ENCODE results near the gene DXO. TPM values are rescaled to one million over a fixed set of nuclear protein-coding genes. Genes with fewer than 3 reads are reported as not detected.
"Not testable (repeated sequence)": the region's sequence is repeated elsewhere in the genome, so short reads cannot be mapped to it uniquely, and the experiment has no call there.

DXO gene
- 11.8 TPM for total RNA-seq
- polyA plus RNA-seq = 27.3 TPM
- long read RNA-seq, donor 1, partial matches to known transcripts = 0 of 1 reads
- long read RNA-seq, donor 1, other reads (novel, unspliced or antisense) = 0 of 1 reads
- long read RNA-seq, donor 2 = 0 reads
- long read RNA-seq, donor 3, partial matches to known transcripts = 0 of 5 reads
- long read RNA-seq, donor 3, other reads (novel, unspliced or antisense) = 0 of 5 reads
- long read RNA-seq, donor 4, partial matches to known transcripts = 0 of 2 reads
- long read RNA-seq, donor 4, other reads (novel, unspliced or antisense) = 0 of 2 reads
- long read RNA-seq, donor 5, partial matches to known transcripts = 0 of 4 reads
- long read RNA-seq, donor 5, other reads (novel, unspliced or antisense) = 0 of 4 reads
- long read RNA-seq, donor 6, partial matches to known transcripts = 23 of 24 reads
- long read RNA-seq, donor 6, other reads (novel, unspliced or antisense) = 0 of 24 reads
- long read RNA-seq, donor 7, partial matches to known transcripts = 0 of 10 reads
- long read RNA-seq, donor 7, other reads (novel, unspliced or antisense) = 5 of 10 reads
- long read RNA-seq, donor 8, partial matches to known transcripts = 0 of 2 reads
- long read RNA-seq, donor 8, other reads (novel, unspliced or antisense) = 0 of 2 reads
- long read RNA-seq, donor 9, partial matches to known transcripts = 0 of 1 reads
- long read RNA-seq, donor 9, other reads (novel, unspliced or antisense) = 0 of 1 reads
- long read RNA-seq, donor 10, partial matches to known transcripts = 0 of 4 reads
- long read RNA-seq, donor 10, other reads (novel, unspliced or antisense) = 0 of 4 reads

DNA sequence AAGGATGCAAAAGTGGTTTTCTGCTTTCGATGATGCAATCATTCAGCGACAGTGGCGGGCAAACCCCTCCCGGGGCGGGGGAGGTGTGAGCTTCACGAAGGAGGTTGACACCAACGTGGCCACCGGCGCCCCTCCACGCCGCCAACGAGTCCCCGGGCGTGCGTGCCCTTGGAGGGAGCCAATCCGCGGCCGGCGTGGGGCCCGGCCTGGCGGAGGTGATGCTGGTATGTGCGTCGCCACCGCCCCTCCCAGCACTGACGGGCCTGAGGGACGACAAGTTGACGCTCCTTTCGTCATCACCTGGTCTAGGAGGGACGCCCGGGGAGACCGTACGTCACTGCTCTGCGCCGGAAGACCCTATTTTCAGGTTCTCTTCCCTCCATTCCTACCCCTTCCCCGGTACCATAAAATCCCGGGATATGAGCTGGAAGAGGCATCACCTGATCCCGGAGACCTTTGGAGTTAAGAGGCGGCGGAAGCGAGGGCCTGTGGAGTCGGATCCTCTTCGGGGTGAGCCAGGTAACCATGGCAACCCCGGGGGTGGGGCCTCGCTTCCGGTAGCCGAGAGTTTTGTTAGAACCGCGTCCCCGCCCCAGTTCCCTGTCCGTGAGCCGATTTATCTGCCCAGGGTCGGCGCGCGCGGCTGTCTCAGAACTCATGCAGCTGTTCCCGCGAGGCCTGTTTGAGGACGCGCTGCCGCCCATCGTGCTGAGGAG is at the start of gene DXO:
Gene DXO, minus strand, starts transcription at position 146 of the 716 bp plus-strand sequence. CDS start 463 bp downstream, outside the sequence.
- WGBS = under 1% methylated on average over 62 of the region's 62 CpGs
- H3K4me1 ChIP-seq (ENCODE audit: control insufficient read depth in 2 of 2, insufficient read depth in 2 of 2, low read length in 2 of 2) = peaks cover 18 to 24% of the 10 kb centered on the region in 2 donors

GRCh38 chr6:32014547-32014946 is 42.6 kb upstream of the DXO start, which contains the start of gene C4B:
Gene C4B, plus strand, starts transcription at chr6:32014795. Its CDS starts 51 bp downstream, at chr6:32014846.
- not testable (repeated sequence) for H3K36me3 ChIP-seq (ENCODE audit: control insufficient read depth in 2 of 2, insufficient read depth in 2 of 2, low read length in 1 of 2); H3K4me3 ChIP-seq (ENCODE audit: low read length in 2 of 2); H3K27me3 ChIP-seq (ENCODE audit: control insufficient read depth in 2 of 2, insufficient read depth in 1 of 2, low read length in 1 of 2); H3K27ac ChIP-seq (ENCODE audit: low read depth in 1 of 2, low read length in 1 of 2); DNase-seq (ENCODE audit: low read depth in 6 of 9, low spot score in 9 of 9); H3K9me3 ChIP-seq (ENCODE audit: control insufficient read depth in 2 of 2, insufficient read depth in 1 of 2, low read length in 1 of 2); H3K4me1 ChIP-seq (ENCODE audit: control insufficient read depth in 2 of 2, insufficient read depth in 2 of 2, low read length in 2 of 2)
- WGBS = no CpG with 5 or more reads among the region's 6 CpGs

More for the DNA sequence above, at the start of gene DXO:
- DNase-seq (ENCODE audit: low read depth in 6 of 9, low spot score in 9 of 9) = peak; percentile 95 to 99 (median 96)
- H3K27ac ChIP-seq (ENCODE audit: low read depth in 1 of 2, low read length in 1 of 2) = peak within 1 kb of the TSS; percentile 99
- peak within 1 kb of the TSS; percentile 78 to 99 for H3K4me3 ChIP-seq (ENCODE audit: low read length in 2 of 2)
- H3K36me3 ChIP-seq (ENCODE audit: control insufficient read depth in 2 of 2, insufficient read depth in 2 of 2, low read length in 1 of 2) = peaks cover 34% of the 10 kb centered on the region in 2 donors
- H3K27me3 ChIP-seq (ENCODE audit: control insufficient read depth in 2 of 2, insufficient read depth in 1 of 2, low read length in 1 of 2) = no peaks in the 10 kb centered on the region
- peaks cover 1 to 3% of the 10 kb centered on the region in 2 donors for H3K9me3 ChIP-seq (ENCODE audit: control insufficient read depth in 2 of 2, insufficient read depth in 1 of 2, low read length in 1 of 2)

GRCh38 chr6:32013738-32014137 is 41.8 kb upstream of the DXO start:
- not testable (repeated sequence) for H3K36me3 ChIP-seq (ENCODE audit: control insufficient read depth in 2 of 2, insufficient read depth in 2 of 2, low read length in 1 of 2); H3K27me3 ChIP-seq (ENCODE audit: control insufficient read depth in 2 of 2, insufficient read depth in 1 of 2, low read length in 1 of 2); H3K4me3 ChIP-seq (ENCODE audit: low read length in 2 of 2); H3K27ac ChIP-seq (ENCODE audit: low read depth in 1 of 2, low read length in 1 of 2); H3K4me1 ChIP-seq (ENCODE audit: control insufficient read depth in 2 of 2, insufficient read depth in 2 of 2, low read length in 2 of 2); H3K9me3 ChIP-seq (ENCODE audit: control insufficient read depth in 2 of 2, insufficient read depth in 1 of 2, low read length in 1 of 2); DNase-seq (ENCODE audit: low read depth in 6 of 9, low spot score in 9 of 9)
- WGBS = no CpG with 5 or more reads among the region's 5 CpGs

DNA sequence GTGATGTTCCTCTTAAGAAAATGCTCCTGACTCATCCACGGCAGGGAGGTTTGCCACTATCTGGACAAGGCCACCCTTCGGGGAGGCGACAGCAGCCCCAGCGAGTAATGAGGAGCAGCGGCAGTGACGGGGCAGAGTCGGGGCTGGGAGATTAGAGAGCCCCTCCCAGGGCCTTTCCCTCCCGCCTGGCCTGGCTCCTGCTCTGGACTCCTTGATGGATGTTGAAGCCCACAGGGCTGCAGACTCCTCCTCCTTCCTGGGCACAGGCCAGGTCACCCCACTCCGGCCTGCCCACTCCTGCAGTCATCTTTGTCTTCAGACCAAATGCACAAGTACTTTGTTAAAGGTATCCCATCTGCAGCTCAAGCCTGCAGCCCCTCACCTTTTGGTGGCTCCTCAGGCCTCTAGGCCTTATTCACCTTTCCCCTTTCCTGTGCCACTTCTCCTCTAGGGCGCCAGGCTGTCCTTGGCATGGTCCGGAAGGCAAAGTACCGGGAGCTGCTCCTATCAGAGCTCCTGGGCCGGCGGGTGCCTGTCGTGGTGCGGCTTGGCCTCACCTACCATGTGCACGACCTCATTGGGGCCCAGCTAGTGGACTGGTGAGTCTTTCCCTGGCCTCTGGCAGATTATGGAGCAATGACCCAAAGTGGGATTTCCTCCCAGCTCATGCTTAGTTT is 41.1 kb upstream of the DXO start:
- not testable (repeated sequence) for H3K4me3 ChIP-seq (ENCODE audit: low read length in 2 of 2); H3K27me3 ChIP-seq (ENCODE audit: control insufficient read depth in 2 of 2, insufficient read depth in 1 of 2, low read length in 1 of 2); H3K4me1 ChIP-seq (ENCODE audit: control insufficient read depth in 2 of 2, insufficient read depth in 2 of 2, low read length in 2 of 2); H3K36me3 ChIP-seq (ENCODE audit: control insufficient read depth in 2 of 2, insufficient read depth in 2 of 2, low read length in 1 of 2); DNase-seq (ENCODE audit: low read depth in 6 of 9, low spot score in 9 of 9); H3K9me3 ChIP-seq (ENCODE audit: control insufficient read depth in 2 of 2, insufficient read depth in 1 of 2, low read length in 1 of 2); H3K27ac ChIP-seq (ENCODE audit: low read depth in 1 of 2, low read length in 1 of 2)
- WGBS = 97% methylated on average over 16 of the region's 17 CpGs

DNA sequence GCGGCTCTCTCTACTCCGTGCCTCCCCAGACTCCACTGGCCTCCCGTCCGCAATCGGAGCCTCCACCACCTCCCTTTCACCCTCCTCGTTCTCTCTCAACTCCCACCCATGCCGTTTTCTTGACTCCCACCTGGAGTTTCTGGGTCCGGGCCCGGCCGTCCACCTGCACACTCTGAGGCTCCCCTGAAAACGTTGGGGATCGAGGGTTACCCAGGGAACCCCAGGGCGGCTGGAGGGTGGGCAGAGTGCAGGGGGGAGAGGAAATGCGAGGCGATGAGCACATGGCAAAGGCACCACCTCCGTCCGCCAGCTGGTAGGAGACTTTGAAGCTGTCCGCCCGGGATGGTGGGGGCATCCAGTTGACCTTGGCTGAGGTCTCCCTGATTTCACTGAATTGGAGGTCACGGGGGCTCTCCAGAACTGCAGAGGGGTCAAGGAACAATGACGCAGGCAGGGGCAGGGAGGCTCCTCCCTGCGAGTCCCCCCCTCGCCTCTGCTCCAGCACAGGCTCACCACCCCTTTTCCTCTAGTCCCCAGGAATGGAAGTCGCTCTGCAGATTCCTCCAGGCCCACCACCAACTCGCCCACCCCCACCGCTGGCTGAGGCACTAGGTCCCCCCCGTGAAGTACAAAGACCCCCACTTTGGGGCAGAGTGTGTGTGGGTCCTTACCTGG is 39.1 kb upstream of the DXO start:
- not testable (repeated sequence) for DNase-seq (ENCODE audit: low read depth in 6 of 9, low spot score in 9 of 9); H3K4me3 ChIP-seq (ENCODE audit: low read length in 2 of 2); H3K27me3 ChIP-seq (ENCODE audit: control insufficient read depth in 2 of 2, insufficient read depth in 1 of 2, low read length in 1 of 2); H3K36me3 ChIP-seq (ENCODE audit: control insufficient read depth in 2 of 2, insufficient read depth in 2 of 2, low read length in 1 of 2); H3K9me3 ChIP-seq (ENCODE audit: control insufficient read depth in 2 of 2, insufficient read depth in 1 of 2, low read length in 1 of 2); H3K4me1 ChIP-seq (ENCODE audit: control insufficient read depth in 2 of 2, insufficient read depth in 2 of 2, low read length in 2 of 2); H3K27ac ChIP-seq (ENCODE audit: low read depth in 1 of 2, low read length in 1 of 2)
- WGBS = 89% methylated on average over 17 of the region's 27 CpGs

DNA sequence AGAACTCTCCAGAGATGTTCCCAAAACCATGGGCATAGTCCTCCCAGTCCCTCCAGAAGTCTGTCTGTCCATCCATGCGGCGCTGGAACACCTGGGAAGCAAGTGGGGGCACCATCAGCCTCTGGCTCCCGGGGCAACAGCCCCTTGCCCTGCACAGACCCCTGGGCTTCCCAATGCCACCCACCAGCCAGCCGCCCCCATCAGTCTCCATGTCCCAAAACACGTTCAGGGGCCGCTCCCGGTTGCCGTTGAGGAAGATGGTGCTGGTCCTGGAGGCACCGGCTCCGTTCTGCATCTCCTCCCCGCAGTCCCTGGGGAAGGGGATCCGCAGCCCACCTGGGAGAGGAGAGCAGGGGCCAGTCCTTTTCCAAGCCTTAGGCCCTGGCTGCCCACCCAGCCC is 37.6 kb upstream of the DXO start:
- WGBS = 77% methylated on average over 5 of the region's 12 CpGs
- DNase-seq (ENCODE audit: low read depth in 6 of 9, low spot score in 9 of 9); H3K27ac ChIP-seq (ENCODE audit: low read depth in 1 of 2, low read length in 1 of 2); H3K36me3 ChIP-seq (ENCODE audit: control insufficient read depth in 2 of 2, insufficient read depth in 2 of 2, low read length in 1 of 2); H3K27me3 ChIP-seq (ENCODE audit: control insufficient read depth in 2 of 2, insufficient read depth in 1 of 2, low read length in 1 of 2); H3K4me3 ChIP-seq (ENCODE audit: low read length in 2 of 2); H3K4me1 ChIP-seq (ENCODE audit: control insufficient read depth in 2 of 2, insufficient read depth in 2 of 2, low read length in 2 of 2); H3K9me3 ChIP-seq (ENCODE audit: control insufficient read depth in 2 of 2, insufficient read depth in 1 of 2, low read length in 1 of 2): not testable (repeated sequence)

DNA sequence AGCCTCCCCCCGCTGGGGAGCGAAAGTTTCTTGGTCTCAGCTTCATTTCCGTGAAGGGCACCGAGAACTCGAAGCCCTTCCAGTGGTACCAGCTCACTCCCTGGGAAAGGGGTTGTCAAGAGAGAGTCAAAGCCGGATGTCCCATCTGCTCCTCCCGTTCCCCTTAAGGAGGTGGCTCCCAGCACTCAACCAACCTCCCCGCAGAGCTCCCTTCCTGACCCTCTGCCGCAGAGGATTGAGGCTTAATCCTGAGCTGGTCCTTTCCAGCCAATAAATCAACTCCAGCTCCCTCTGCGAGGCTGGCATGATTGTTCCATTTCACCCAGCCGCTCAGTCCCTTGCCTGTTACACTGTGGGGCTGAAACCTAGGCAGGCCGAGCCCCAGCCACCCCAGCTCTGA is 36.7 kb upstream of the DXO start:
- DNase-seq (ENCODE audit: low read depth in 6 of 9, low spot score in 9 of 9); H3K36me3 ChIP-seq (ENCODE audit: control insufficient read depth in 2 of 2, insufficient read depth in 2 of 2, low read length in 1 of 2); H3K4me3 ChIP-seq (ENCODE audit: low read length in 2 of 2); H3K27me3 ChIP-seq (ENCODE audit: control insufficient read depth in 2 of 2, insufficient read depth in 1 of 2, low read length in 1 of 2); H3K9me3 ChIP-seq (ENCODE audit: control insufficient read depth in 2 of 2, insufficient read depth in 1 of 2, low read length in 1 of 2); H3K27ac ChIP-seq (ENCODE audit: low read depth in 1 of 2, low read length in 1 of 2); H3K4me1 ChIP-seq (ENCODE audit: control insufficient read depth in 2 of 2, insufficient read depth in 2 of 2, low read length in 2 of 2): not testable (repeated sequence)
- WGBS = 60% methylated on average over 7 of the region's 12 CpGs

DNA sequence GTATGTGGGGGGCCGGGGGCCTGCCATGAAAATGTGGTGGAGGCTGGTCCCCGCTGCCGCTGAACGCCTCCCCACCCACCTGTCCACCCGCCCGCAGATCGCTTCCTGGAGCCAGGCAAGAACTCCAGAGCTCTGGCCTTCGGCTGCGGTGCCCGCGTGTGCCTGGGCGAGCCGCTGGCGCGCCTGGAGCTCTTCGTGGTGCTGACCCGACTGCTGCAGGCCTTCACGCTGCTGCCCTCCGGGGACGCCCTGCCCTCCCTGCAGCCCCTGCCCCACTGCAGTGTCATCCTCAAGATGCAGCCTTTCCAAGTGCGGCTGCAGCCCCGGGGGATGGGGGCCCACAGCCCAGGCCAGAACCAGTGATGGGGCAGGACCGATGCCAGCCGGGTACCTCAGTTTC is 36.1 kb upstream of the DXO start:
- not testable (repeated sequence) for H3K9me3 ChIP-seq (ENCODE audit: control insufficient read depth in 2 of 2, insufficient read depth in 1 of 2, low read length in 1 of 2); H3K36me3 ChIP-seq (ENCODE audit: control insufficient read depth in 2 of 2, insufficient read depth in 2 of 2, low read length in 1 of 2); H3K4me1 ChIP-seq (ENCODE audit: control insufficient read depth in 2 of 2, insufficient read depth in 2 of 2, low read length in 2 of 2); DNase-seq (ENCODE audit: low read depth in 6 of 9, low spot score in 9 of 9); H3K4me3 ChIP-seq (ENCODE audit: low read length in 2 of 2); H3K27ac ChIP-seq (ENCODE audit: low read depth in 1 of 2, low read length in 1 of 2); H3K27me3 ChIP-seq (ENCODE audit: control insufficient read depth in 2 of 2, insufficient read depth in 1 of 2, low read length in 1 of 2)
- WGBS = no CpG with 5 or more reads among the region's 24 CpGs

Measured in thymus (tissue), 14 donors.